Measurements from ENCODE around the gene ERRFI1.

ERRFI1 gene

GRCh38 chr1:8027748-8028570, 1.9 kb upstream of the ERRFI1 start:
- Mint-ChIP-seq H3K4me3 (peak overlapping the region; percentile 9), H3K27ac (no peak overlapping the region), H3K27me3 (peaks cover 11% of the 10 kb centered on the region), H3K9me3 (ENCODE audit: low read depth) (no peaks in the 10 kb centered on the region), H3K36me3 (no peaks in the 10 kb centered on the region), H3K4me1 (ENCODE audit: low read depth) (peaks cover 10% of the 10 kb centered on the region)

GRCh38 chr1:8026976-8027747, 1.1 kb upstream of the ERRFI1 start:
- H3K9me3 Mint-ChIP-seq (ENCODE audit: low read depth) = no peaks in the 10 kb centered on the region
- H3K4me3 Mint-ChIP-seq = peak overlapping the region; percentile 80
- H3K4me1 Mint-ChIP-seq (ENCODE audit: low read depth) = peaks cover 10% of the 10 kb centered on the region
- no peak overlapping the region for H3K27ac Mint-ChIP-seq
- H3K27me3 Mint-ChIP-seq = peaks cover 11% of the 10 kb centered on the region
- no peaks in the 10 kb centered on the region for H3K36me3 Mint-ChIP-seq

GRCh38 chr1:8025671-8026144, 401 bp downstream of the ERRFI1 start:
- peaks cover 13% of the 10 kb centered on the region for H3K27me3 Mint-ChIP-seq
- H3K4me3 Mint-ChIP-seq = peak overlapping the region; percentile 91
- no peaks in the 10 kb centered on the region for H3K36me3 Mint-ChIP-seq
- no peaks in the 10 kb centered on the region for H3K9me3 Mint-ChIP-seq (ENCODE audit: low read depth)
- H3K4me1 Mint-ChIP-seq (ENCODE audit: low read depth) = peaks cover 10% of the 10 kb centered on the region
- H3K27ac Mint-ChIP-seq = no peak overlapping the region

GRCh38 chr1:8025061-8025670, 943 bp downstream of the ERRFI1 start:
- Mint-ChIP-seq H3K4me3 (peak overlapping the region; percentile 91), H3K36me3 (no peaks in the 10 kb centered on the region), H3K9me3 (ENCODE audit: low read depth) (no peaks in the 10 kb centered on the region), H3K27ac (peak overlapping the region; percentile 34), H3K27me3 (peaks cover 13% of the 10 kb centered on the region), H3K4me1 (ENCODE audit: low read depth) (peaks cover 10% of the 10 kb centered on the region)

DNA sequence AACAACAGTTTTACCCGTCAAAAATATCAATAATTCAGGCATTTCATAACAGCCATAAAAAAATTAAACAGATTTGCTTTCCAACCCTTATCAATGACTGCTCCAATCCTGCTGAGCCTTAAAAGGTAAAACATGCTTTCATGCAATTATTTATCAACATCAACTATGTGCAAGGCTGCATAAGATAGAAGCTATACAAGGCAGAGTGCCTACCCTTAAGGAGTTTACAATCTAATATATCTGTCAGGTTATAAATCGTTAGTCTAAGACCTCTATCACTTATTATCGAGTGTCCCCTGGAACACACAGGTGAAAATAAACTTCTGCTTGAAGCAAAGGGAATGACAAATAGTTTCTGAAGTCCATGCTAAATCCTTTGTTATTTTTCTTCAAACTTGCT, 1.8 kb downstream of the ERRFI1 start:
- peaks cover 13% of the 10 kb centered on the region for H3K27me3 Mint-ChIP-seq
- no peaks in the 10 kb centered on the region for H3K36me3 Mint-ChIP-seq
- no peak overlapping the region for H3K27ac Mint-ChIP-seq
- H3K9me3 Mint-ChIP-seq (ENCODE audit: low read depth) = no peaks in the 10 kb centered on the region
- peaks cover 10% of the 10 kb centered on the region for H3K4me1 Mint-ChIP-seq (ENCODE audit: low read depth)
- no peak overlapping the region for H3K4me3 Mint-ChIP-seq

DNA sequence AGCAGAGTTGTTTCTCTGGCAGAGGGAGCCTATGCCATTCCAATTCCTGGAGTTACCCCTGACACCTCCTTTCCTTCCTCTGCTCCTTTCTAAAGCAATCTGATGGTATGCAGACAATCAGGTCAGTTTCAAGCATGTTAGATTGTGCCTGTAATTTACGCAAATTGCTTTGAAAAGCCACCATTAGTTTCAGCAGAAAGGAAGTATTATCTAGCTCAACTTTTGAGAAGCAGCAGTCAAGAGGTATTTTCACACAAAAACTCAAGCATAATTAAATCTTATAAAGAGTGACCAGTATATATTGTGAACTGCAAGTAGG, 2.2 kb downstream of the ERRFI1 start:
- Mint-ChIP-seq H3K4me1 (ENCODE audit: low read depth) (peaks cover 10% of the 10 kb centered on the region), H3K27ac (no peak overlapping the region), H3K9me3 (ENCODE audit: low read depth) (no peaks in the 10 kb centered on the region), H3K4me3 (no peak overlapping the region), H3K36me3 (no peaks in the 10 kb centered on the region), H3K27me3 (peaks cover 14% of the 10 kb centered on the region)

DNA sequence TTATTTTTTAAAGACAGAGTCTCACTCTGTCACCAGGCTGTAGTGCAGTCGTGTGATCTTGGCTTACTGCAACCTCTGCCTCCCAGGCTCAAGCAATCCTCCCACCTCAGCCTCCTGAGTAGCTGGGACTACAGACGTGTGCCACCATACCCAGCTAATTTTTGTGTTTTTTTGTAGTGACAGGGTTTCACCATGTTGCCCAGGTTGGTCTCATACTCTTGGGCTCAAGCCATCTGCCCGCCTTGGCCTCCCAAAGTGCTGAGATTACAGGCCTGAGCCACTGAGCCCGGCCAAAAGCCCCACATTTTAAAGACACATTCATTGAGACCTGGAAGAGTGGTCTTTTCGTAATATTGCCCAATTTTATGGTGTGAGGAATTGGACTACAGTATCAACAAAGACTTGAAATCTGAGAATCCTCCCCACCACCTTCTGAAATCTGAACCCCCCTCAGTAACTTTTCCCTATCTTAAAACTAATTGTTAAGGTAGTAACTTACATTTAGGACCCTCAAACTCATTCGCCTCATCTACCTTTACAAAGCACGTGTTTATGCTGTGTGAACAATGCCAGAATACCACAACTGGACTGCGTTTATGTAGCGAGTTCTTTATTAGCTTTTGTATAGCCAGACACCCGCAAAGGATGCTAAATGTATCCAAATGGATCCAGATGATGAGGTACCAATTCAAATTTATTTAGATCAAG, 2.7 kb downstream of the ERRFI1 start:
- Mint-ChIP-seq H3K36me3 (no peaks in the 10 kb centered on the region), H3K4me3 (no peak overlapping the region), H3K4me1 (ENCODE audit: low read depth) (peaks cover 10% of the 10 kb centered on the region), H3K27ac (no peak overlapping the region), H3K27me3 (peaks cover 16% of the 10 kb centered on the region), H3K9me3 (ENCODE audit: low read depth) (no peaks in the 10 kb centered on the region)

DNA sequence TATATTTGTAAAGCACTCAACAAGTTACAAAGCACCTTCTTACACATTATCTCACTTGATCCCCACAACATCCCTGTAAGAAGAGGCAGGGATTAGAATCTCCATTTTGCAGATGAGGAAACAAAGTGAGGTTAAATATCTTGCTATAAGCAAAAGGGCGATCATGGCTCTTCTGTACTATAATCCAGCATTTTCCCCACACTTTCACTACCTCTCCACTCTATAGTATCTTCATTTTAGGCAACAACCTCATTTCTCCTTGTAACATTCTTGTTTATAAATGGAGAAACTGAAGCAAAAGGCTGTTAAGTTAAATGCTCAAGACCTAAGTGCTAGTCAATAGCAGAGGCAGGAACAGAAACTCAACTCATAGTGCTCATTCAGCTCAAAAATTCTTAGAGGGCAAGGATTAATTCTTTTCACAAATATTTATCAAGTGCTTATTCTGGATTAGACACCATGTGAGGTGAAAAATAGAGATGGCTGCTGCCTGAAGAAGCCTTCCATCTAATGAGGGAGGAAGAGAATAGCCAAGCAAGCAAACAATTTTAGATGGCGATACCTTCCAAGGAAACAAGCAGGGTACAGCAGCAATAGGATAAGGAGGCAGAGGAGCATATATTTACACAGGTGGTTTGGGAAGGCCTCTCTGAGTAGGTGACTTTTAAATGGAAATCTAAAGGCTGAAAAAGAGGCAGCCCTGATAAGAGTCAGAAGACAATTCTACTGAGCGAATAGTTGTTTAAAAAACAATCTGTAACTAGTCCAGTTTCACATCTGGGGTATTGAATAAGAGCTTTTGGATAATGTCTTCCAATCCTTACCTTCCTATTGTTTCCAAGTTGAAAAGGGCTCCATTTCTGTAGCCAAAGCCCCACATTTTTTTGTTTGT, 3.5 kb downstream of the ERRFI1 start:
- peaks cover 18% of the 10 kb centered on the region for H3K27me3 Mint-ChIP-seq
- H3K27ac Mint-ChIP-seq = no peak overlapping the region
- no peak overlapping the region for H3K4me3 Mint-ChIP-seq
- H3K4me1 Mint-ChIP-seq (ENCODE audit: low read depth) = peaks cover 10% of the 10 kb centered on the region
- no peaks in the 10 kb centered on the region for H3K9me3 Mint-ChIP-seq (ENCODE audit: low read depth)
- peaks cover 2% of the 10 kb centered on the region for H3K36me3 Mint-ChIP-seq

GRCh38 chr1:8021676-8022266, 4.3 kb downstream of the ERRFI1 start:
- peaks cover 8% of the 10 kb centered on the region for H3K4me1 Mint-ChIP-seq (ENCODE audit: low read depth)
- H3K36me3 Mint-ChIP-seq = peaks cover 2% of the 10 kb centered on the region
- peaks cover 16% of the 10 kb centered on the region for H3K27me3 Mint-ChIP-seq
- H3K9me3 Mint-ChIP-seq (ENCODE audit: low read depth) = no peaks in the 10 kb centered on the region
- no peak overlapping the region for H3K27ac Mint-ChIP-seq
- H3K4me3 Mint-ChIP-seq = no peak overlapping the region

GRCh38 chr1:8020032-8020431, 6.1 kb downstream of the ERRFI1 start:
- H3K4me3 Mint-ChIP-seq = no peak overlapping the region
- peaks cover 16% of the 10 kb centered on the region for H3K27me3 Mint-ChIP-seq
- peaks cover 3% of the 10 kb centered on the region for H3K4me1 Mint-ChIP-seq (ENCODE audit: low read depth)
- H3K27ac Mint-ChIP-seq = no peak overlapping the region
- peaks cover 2% of the 10 kb centered on the region for H3K36me3 Mint-ChIP-seq
- no peaks in the 10 kb centered on the region for H3K9me3 Mint-ChIP-seq (ENCODE audit: low read depth)

DNA sequence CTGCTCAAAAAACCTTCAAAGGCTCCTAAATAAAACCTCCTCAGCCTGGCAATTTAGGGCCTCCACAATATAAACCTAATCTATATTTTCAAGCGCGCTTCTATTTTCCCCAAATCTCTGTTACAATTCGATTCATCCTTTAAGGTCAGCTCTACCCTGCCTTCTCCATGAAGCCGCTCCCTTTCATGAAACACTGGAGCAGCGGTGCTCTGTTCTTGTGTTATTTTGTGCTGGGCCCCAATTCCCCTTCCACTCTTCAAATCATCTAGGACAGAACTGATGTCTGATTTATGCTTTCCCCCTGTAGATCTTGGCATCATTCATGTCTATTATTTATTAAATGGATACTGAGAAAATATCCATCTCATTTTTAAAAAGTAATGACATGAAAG, 6.9 kb downstream of the ERRFI1 start:
- H3K27ac Mint-ChIP-seq = no peak overlapping the region
- H3K36me3 Mint-ChIP-seq = peaks cover 2% of the 10 kb centered on the region
- H3K27me3 Mint-ChIP-seq = peaks cover 11% of the 10 kb centered on the region
- no peaks in the 10 kb centered on the region for H3K9me3 Mint-ChIP-seq (ENCODE audit: low read depth)
- peaks cover 4% of the 10 kb centered on the region for H3K4me1 Mint-ChIP-seq (ENCODE audit: low read depth)
- no peak overlapping the region for H3K4me3 Mint-ChIP-seq

GRCh38 chr1:8018492-8019228, 7.4 kb downstream of the ERRFI1 start:
- Mint-ChIP-seq H3K36me3 (peaks cover 2% of the 10 kb centered on the region), H3K4me3 (no peak overlapping the region), H3K27ac (no peak overlapping the region), H3K9me3 (ENCODE audit: low read depth) (no peaks in the 10 kb centered on the region), H3K4me1 (ENCODE audit: low read depth) (peaks cover 4% of the 10 kb centered on the region), H3K27me3 (peaks cover 11% of the 10 kb centered on the region)

DNA sequence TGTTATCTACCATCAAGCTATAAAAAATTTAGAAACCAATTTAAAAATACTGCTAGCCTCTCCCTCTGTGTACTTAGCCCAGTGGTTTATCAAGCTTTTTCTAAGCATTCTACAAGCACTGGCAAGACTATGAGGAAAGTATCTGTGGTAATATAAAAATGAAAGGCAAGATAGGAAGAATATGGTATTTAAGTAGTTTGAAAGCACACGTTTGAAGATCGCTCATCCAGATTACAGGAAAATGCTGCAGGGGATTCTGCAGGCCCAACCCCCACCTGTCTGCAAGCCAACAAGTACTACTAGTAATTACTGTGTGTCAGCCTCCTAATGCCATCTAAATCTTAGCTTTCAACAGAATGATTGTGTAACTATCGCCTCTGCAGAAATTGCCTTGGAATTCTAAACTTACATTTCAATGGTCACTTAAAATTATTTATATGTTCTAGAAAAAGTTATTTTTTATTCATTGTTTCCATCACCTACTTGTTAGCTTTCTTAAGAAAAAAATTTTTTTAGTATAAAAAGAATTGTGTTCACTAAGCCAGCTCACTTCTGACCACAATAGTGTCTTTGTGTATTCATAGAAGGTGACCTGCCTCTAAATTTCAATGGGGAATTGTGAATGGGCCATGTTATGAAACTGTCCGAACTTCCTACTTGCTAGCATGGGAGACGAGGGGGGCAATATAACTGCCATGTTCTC, 8.5 kb downstream of the ERRFI1 start:
- H3K27me3 Mint-ChIP-seq = peaks cover 11% of the 10 kb centered on the region
- H3K4me1 Mint-ChIP-seq (ENCODE audit: low read depth) = peaks cover 4% of the 10 kb centered on the region
- no peak overlapping the region for H3K4me3 Mint-ChIP-seq
- H3K27ac Mint-ChIP-seq = no peak overlapping the region
- H3K36me3 Mint-ChIP-seq = peaks cover 2% of the 10 kb centered on the region
- H3K9me3 Mint-ChIP-seq (ENCODE audit: low read depth) = no peaks in the 10 kb centered on the region
